ENCODE data around the gene RBM10. TPM values are rescaled to one million over a fixed set of nuclear protein-coding genes. Genes with fewer than 3 reads are reported as not detected.

RBM10 gene
- polyA plus RNA-seq, 6 donors from 2014 or later = 11.4 to 33.9 (median 22.1) TPM

- no peak overlapping the region for H3K4me3 Mint-ChIP-seq
- H3K27ac Mint-ChIP-seq = no peak overlapping the region
- peaks cover 0 to 6% (median 0%) of the 10 kb centered on the region in 3 donors for H3K27me3 Mint-ChIP-seq
- no peaks in the 10 kb centered on the region for H3K9me3 Mint-ChIP-seq
- DNase-seq = no peak
- H3K4me1 Mint-ChIP-seq = peaks cover 9 to 20% (median 16%) of the 10 kb centered on the region in 3 donors
- H3K36me3 Mint-ChIP-seq = no peaks in the 10 kb centered on the region
- no peak for ATAC-seq (ENCODE audit: low read depth in 2 of 2)
Measured at GRCh38 chrX:47186096-47186740, 41.2 kb downstream of the RBM10 start.

DNA sequence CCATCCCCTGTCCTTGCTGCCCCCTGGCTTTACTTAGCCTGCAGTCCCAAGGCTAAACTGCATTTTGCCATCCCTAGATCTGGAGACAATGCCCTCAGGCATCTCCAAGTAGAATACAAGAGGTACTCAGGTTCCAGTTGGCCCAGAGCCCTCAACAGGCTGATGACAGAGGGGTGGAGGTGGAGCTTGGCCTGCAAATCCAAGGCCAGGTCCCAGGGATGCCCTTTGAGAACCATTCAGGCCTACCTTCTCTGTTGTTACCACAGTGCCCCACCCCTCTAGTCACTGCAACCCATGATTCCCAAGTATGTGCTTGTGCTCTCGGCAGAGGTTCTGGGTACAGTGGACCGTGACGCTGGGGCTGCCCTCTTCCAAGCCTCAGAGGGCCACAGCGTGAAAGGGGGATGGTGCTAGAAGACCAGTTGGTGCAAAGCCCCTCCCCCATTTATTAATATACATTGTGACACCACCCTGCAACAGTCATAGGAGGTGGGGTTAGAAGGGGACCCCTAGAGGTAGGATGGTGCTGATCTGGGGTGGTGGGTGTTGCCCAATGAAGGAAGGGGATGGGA lies 42.2 kb downstream of the RBM10 start:
- Mint-ChIP-seq H3K9me3 (no peaks in the 10 kb centered on the region), H3K4me3 (no peak overlapping the region), H3K36me3 (no peaks in the 10 kb centered on the region), H3K4me1 (peaks cover 9 to 25% (median 20%) of the 10 kb centered on the region in 3 donors), H3K27me3 (no peaks in the 10 kb centered on the region), H3K27ac (peak overlapping the region in 3 of 6 donors; percentile 24 to 68 (median 33))
- DNase-seq (no peak), ATAC-seq (ENCODE audit: low read depth in 2 of 2) (no peak)

- Mint-ChIP-seq H3K4me3 (no peak overlapping the region), H3K27me3 (no peaks in the 10 kb centered on the region), H3K4me1 (peaks cover 29 to 48% (median 30%) of the 10 kb centered on the region in 3 donors), H3K9me3 (no peaks in the 10 kb centered on the region), H3K36me3 (no peaks in the 10 kb centered on the region), H3K27ac (peak overlapping the region in 1 of 6 donors; percentile 36)
- no peak for ATAC-seq (ENCODE audit: low read depth in 2 of 2)
- DNase-seq = no peak
Measured at GRCh38 chrX:47189906-47190305, 44.9 kb downstream of the RBM10 start.

DNA sequence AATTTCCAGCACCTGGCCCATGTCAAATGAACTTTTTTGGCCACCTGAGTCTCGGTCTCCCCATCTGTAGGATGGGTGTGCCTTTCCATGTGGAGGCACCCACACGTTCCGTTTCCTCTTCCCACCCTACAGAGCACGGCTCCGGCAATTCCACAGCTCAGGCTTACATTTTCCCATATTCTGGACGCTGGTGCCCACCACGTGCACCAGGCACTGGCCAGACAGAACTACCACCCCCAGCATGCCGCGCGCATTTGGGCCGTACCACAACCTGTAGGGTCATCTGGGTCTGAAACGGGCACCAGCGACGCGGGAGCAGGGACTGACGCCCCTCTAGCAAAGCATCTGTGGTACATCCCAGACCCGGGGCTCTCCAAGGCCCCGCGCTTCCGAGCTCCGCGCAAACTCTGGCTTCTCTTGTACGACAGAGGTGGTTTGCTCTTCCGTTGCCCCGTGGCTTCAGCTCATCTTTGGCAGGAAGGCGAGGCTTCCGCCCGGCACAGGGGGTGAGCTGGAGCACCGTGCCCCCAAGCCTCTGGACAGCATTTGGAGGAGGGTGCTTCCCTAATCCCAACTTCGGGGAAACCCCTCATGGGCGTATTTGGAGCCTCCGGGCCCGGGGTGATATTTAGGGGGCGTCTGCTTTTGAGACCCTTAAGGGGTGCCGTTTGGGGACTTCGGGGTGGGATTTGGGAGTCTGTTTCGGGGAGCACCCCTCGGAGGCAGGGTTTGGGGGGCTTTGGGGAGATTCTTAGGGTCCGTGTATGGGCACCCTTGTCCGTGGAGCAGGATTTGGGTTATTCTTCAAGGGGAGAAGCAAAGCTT lies 45.6 kb downstream of the RBM10 start:
- H3K27ac Mint-ChIP-seq = peak overlapping the region; percentile 90 to 98 (median 94)
- ATAC-seq (ENCODE audit: low read depth in 2 of 2) (peak; percentile 74 to 78), DNase-seq (peak; percentile 84)
- no peaks in the 10 kb centered on the region for H3K9me3 Mint-ChIP-seq
- no peaks in the 10 kb centered on the region for H3K27me3 Mint-ChIP-seq
- H3K4me1 Mint-ChIP-seq = peaks cover 36 to 55% (median 36%) of the 10 kb centered on the region in 3 donors
- peak overlapping the region; percentile 94 to 98 (median 95) for H3K4me3 Mint-ChIP-seq
- no peaks in the 10 kb centered on the region for H3K36me3 Mint-ChIP-seq

GRCh38 chrX:47191331-47191730 lies 46.3 kb downstream of the RBM10 start:
- H3K4me3 Mint-ChIP-seq = peak overlapping the region; percentile 94 to 98 (median 95)
- H3K9me3 Mint-ChIP-seq = no peaks in the 10 kb centered on the region
- H3K27me3 Mint-ChIP-seq = no peaks in the 10 kb centered on the region
- no peaks in the 10 kb centered on the region for H3K36me3 Mint-ChIP-seq
- peaks cover 43 to 62% (median 43%) of the 10 kb centered on the region in 3 donors for H3K4me1 Mint-ChIP-seq
- H3K27ac Mint-ChIP-seq = peak overlapping the region in 5 of 6 donors; percentile 90 to 98 (median 94)
- DNase-seq (peak; percentile 35), ATAC-seq (ENCODE audit: low read depth in 2 of 2) (no peak)

DNA sequence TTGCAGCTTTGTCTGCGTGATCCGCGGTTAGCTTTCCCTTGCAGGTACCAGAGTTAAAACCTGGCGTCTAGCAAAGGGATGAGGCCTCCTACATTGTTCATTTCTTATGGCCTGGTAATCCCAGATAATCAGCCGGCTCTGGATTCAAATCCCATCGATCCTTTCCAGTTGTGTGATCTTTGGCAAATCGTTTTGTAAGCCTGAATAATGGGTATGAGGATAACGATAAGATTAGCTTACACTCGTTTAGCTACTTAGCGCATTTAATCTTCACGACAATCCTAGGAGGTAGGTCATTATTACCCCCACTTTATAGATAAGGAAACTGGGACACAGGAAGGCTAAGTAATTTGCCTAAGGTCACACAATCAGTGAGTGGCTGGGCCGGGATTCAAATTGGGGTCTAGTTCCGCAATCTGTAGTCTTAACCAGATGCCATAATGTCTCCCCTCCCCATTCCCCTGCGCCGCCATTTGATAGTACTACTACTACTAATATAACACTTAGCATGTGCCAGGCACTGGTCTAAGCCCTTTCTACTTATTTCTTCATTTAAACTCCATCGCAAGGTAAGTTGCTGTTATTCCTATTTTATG lies 46.9 kb downstream of the RBM10 start:
- peaks cover 48 to 68% (median 49%) of the 10 kb centered on the region in 3 donors for H3K4me1 Mint-ChIP-seq
- H3K36me3 Mint-ChIP-seq = no peaks in the 10 kb centered on the region
- H3K9me3 Mint-ChIP-seq = no peaks in the 10 kb centered on the region
- H3K27me3 Mint-ChIP-seq = no peaks in the 10 kb centered on the region
- ATAC-seq (ENCODE audit: low read depth in 2 of 2) (no peak), DNase-seq (no peak)
- H3K4me3 Mint-ChIP-seq = peak overlapping the region; percentile 94 to 98 (median 95)
- peak overlapping the region in 3 of 6 donors; percentile 93 to 95 (median 94) for H3K27ac Mint-ChIP-seq

- DNase-seq = peak; percentile 97
- peak within 1 kb of the TSS; percentile 99 to 100 (median 100) for H3K27ac Mint-ChIP-seq
- H3K9me3 Mint-ChIP-seq = no peaks in the 10 kb centered on the region
- peaks cover 53 to 79% (median 55%) of the 10 kb centered on the region in 3 donors for H3K4me1 Mint-ChIP-seq
- peaks cover 0 to 4% of the 10 kb centered on the region in 2 donors for H3K36me3 Mint-ChIP-seq
- no peaks in the 10 kb centered on the region for H3K27me3 Mint-ChIP-seq
- ATAC-seq (ENCODE audit: low read depth in 2 of 2) = peak; percentile 78 to 82
- peak within 1 kb of the TSS; percentile 90 to 100 (median 98) for H3K4me3 Mint-ChIP-seq
Measured at GRCh38 chrX:47193475-47194193, 48.6 kb downstream of the RBM10 start, which contains the start of gene UBA1. Gene UBA1 (plus strand): TSS chrX:47193829. CDS start chrX:47198803, 4,974 bp downstream.

DNA sequence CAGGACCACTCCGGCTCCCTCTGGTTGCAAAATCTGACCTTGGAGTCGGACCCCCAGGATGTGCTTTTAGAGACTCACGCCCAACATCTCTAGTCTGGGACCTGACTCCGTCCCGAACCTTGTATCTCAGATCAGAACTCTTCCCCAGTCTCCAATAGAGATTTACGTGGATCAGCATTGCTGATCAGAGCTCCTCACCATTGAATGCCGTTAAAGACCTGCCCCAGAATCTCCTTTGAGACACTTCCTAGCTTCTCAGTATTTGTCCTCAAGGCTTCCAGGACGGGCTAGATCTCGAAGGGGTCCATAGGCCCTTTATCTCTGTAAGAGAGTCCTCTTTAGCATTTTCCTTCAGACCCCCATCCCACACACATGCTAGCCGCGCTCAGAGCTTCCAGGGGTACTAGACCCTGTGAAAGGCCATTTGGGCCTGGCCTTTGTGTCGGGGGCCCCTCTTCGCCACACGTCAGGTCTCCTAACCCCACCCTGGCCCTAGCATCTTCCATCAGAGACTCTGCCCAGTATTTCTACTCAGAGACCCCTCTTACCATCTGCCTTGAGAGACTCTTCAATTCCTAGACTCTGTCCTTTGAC lies 49.3 kb downstream of the RBM10 start:
- Mint-ChIP-seq H3K27me3 (no peaks in the 10 kb centered on the region), H3K4me1 (peaks cover 50 to 75% (median 59%) of the 10 kb centered on the region in 3 donors), H3K9me3 (no peaks in the 10 kb centered on the region), H3K36me3 (peaks cover 0 to 10% of the 10 kb centered on the region in 2 donors), H3K4me3 (peak overlapping the region; percentile 90 to 100 (median 98)), H3K27ac (peak overlapping the region; percentile 99 to 100 (median 100))
- ATAC-seq (ENCODE audit: low read depth in 2 of 2) (no peak), DNase-seq (no peak)

- DNase-seq (no peak), ATAC-seq (ENCODE audit: low read depth in 2 of 2) (no peak)
- Mint-ChIP-seq H3K27me3 (no peaks in the 10 kb centered on the region), H3K36me3 (peaks cover 0 to 25% of the 10 kb centered on the region in 2 donors), H3K9me3 (no peaks in the 10 kb centered on the region), H3K4me1 (peaks cover 42 to 64% (median 54%) of the 10 kb centered on the region in 3 donors), H3K4me3 (peak overlapping the region; percentile 90 to 100 (median 98)), H3K27ac (peak overlapping the region in 5 of 6 donors; percentile 23 to 99 (median 92))
Measured at GRCh38 chrX:47196098-47196497, 51.1 kb downstream of the RBM10 start.

DNA sequence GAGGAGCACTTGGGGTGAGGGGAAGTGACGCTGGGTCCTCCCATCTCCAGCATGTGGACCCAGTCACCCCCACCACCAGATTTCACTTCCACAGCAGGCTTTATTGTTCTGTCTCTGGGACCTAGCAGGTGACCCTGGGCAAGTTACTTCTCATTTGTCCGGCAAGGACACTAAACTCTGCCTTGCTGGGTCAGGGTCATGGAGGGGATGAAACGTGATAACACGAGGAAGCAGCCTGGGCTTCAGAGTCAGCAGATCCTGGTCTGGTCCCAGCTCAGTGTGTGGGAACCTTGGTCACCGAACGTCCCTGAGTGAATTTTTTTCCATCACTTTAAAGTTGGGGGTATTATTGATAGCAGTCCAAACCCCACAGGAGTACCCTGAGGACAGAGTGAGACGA lies 52.5 kb downstream of the RBM10 start:
- peaks cover 7 to 39% of the 10 kb centered on the region in 2 donors for H3K36me3 Mint-ChIP-seq
- H3K27ac Mint-ChIP-seq = peak overlapping the region in 3 of 6 donors; percentile 77 to 99 (median 89)
- DNase-seq (no peak), ATAC-seq (ENCODE audit: low read depth in 2 of 2) (no peak)
- H3K27me3 Mint-ChIP-seq = no peaks in the 10 kb centered on the region
- H3K9me3 Mint-ChIP-seq = no peaks in the 10 kb centered on the region
- peaks cover 41 to 60% (median 59%) of the 10 kb centered on the region in 3 donors for H3K4me1 Mint-ChIP-seq
- peak overlapping the region in 1 of 8 donors; percentile 29 for H3K4me3 Mint-ChIP-seq

GRCh38 chrX:47198026-47198686 lies 53.1 kb downstream of the RBM10 start:
- H3K36me3 Mint-ChIP-seq = peaks cover 7 to 45% of the 10 kb centered on the region in 2 donors
- peaks cover 37 to 55% (median 52%) of the 10 kb centered on the region in 3 donors for H3K4me1 Mint-ChIP-seq
- DNase-seq (no peak), ATAC-seq (ENCODE audit: low read depth in 2 of 2) (no peak)
- H3K4me3 Mint-ChIP-seq = peak overlapping the region in 1 of 8 donors; percentile 27
- peak overlapping the region in 2 of 6 donors; percentile 74 to 99 for H3K27ac Mint-ChIP-seq
- H3K27me3 Mint-ChIP-seq = no peaks in the 10 kb centered on the region
- no peaks in the 10 kb centered on the region for H3K9me3 Mint-ChIP-seq

GRCh38 chrX:47198687-47199080 lies 53.7 kb downstream of the RBM10 start:
- DNase-seq = no peak
- ATAC-seq (ENCODE audit: low read depth in 2 of 2) = no peak
- H3K27me3 Mint-ChIP-seq = no peaks in the 10 kb centered on the region
- peaks cover 7 to 51% of the 10 kb centered on the region in 2 donors for H3K36me3 Mint-ChIP-seq
- no peaks in the 10 kb centered on the region for H3K9me3 Mint-ChIP-seq
- H3K4me1 Mint-ChIP-seq = peaks cover 36 to 49% (median 47%) of the 10 kb centered on the region in 3 donors
- H3K4me3 Mint-ChIP-seq = peak overlapping the region in 1 of 8 donors; percentile 36
- H3K27ac Mint-ChIP-seq = peak overlapping the region in 3 of 6 donors; percentile 51 to 67 (median 60)
